Jurkat, Clone E6-1 (cell line): ENCODE measurements around the gene SGSM1.
"Not testable (repeated sequence)": the region's sequence is repeated elsewhere in the genome, so short reads cannot be mapped to it uniquely, and the experiment has no call there.

Source experiments
- DNase-seq: peaks from one replicate; pipeline ENCODE4 v3.0.0-alpha.2; 2011; ENCODE audit warnings: low read depth, low spot score
- H3K4me3 ChIP-seq: 2 replicates; pipeline ENCODE4 v1.5.1; 2011; ENCODE audit warnings: mild to moderate bottlenecking, low read length, control low read depth, moderate library complexity

The SGSM1 gene

DNA sequence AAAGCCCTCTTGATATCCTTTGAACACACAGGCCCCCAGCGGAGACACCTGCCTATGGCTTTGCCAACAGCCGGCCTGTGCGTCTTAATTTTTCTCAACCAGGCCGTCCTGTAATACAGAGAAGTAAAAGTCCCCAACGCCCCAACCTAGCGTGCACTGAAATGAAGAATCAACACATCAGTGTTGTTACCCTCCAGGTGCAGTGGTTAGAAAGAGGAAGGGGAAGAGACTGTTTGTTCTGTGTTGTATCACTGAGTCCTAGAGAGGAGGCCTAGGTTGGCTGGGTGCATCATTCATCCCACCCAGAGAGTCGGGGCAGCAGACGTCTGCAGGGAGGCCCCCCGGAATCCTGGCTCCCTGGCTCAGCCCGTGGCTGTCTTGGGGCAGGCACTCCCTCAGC lies 25.7 kb downstream of the SGSM1 start:
- DNase-seq: no peak
- H3K4me3 ChIP-seq: no peak overlapping the region

DNA sequence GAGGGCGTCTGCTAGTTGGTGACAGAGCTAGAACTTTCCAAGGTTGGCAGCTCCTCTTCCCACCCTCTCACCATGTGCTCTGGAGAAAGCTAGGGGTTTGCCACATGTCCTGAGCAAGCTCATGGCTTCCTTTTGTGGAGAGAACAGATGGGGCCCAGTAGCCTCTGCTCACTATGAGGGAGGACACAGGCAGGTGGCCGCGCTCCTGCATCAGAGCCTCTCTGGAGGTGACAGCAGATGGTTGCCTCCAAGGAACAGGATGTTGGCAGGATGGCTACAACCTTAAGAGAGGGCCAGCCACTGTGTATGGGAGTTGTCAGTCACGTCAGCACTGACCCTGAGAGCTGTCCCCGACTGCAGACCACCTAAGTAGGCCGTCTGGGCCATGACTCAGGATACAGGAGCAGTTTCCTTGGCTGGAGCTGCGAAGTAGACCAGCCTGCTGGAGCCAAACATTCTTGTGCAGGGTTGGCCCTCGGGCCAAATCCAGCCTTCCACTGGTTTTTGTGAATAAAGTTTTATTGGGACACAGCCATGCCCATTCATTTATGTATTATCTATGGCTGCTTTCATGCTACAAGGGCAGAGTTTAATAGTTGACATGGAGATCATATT lies 28.0 kb downstream of the SGSM1 start:
- no peak overlapping the region for H3K4me3 ChIP-seq
- no peak for DNase-seq

DNA sequence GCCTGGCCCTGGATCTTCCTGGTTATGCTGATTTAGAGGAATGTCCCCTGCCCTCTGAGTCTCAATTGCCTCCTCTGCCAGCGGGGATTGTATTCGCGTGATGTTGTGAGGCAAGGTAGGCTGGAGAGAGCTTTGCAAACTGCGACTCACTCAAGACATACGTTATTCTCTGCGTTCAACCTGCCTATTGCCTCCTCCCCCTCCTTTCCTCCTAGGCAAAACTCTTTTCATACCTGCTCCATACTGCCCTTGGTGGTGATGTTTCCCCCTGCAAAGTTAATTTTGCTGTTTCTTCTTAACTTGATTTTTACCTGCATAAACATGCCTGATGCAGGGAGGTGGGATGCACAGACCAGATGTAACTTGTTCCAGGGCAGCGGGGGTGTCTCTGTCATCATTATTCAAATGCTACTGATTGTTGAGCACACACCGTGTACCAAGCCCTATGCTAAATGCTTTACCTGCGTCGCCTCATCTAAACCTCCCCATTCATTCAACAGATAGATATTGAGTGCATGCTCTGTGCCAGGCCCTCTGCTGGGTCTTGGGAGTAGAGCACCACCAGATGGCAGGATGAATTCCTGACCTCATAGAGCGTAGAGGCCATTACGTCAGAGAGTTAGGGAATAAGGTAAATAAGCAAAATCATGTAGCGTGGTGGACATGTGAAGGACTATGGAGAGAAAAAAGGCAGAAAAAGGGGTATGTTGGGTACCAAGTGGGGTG lies 29.0 kb downstream of the SGSM1 start:
- DNase-seq: peak; percentile 44
- no peak overlapping the region for H3K4me3 ChIP-seq

GRCh38 chr22:24836282-24836681 lies 30.3 kb downstream of the SGSM1 start:
- no peak for DNase-seq

GRCh38 chr22:24837517-24837916 lies 31.5 kb downstream of the SGSM1 start:
- H3K4me3 ChIP-seq, DNase-seq: not testable (repeated sequence)

More at GRCh38 chr22:24836282-24836681, 30.3 kb downstream of the SGSM1 start:
- H3K4me3 ChIP-seq: no peak overlapping the region

GRCh38 chr22:24841261-24841660 lies 35.2 kb downstream of the SGSM1 start:
- no peak overlapping the region for H3K4me3 ChIP-seq
- no peak for DNase-seq

GRCh38 chr22:24843048-24843447 lies 37.0 kb downstream of the SGSM1 start:
- no peak overlapping the region for H3K4me3 ChIP-seq
- no peak for DNase-seq

GRCh38 chr22:24845041-24845898 lies 39.3 kb downstream of the SGSM1 start:
- DNase-seq: no peak
- no peak overlapping the region for H3K4me3 ChIP-seq

DNA sequence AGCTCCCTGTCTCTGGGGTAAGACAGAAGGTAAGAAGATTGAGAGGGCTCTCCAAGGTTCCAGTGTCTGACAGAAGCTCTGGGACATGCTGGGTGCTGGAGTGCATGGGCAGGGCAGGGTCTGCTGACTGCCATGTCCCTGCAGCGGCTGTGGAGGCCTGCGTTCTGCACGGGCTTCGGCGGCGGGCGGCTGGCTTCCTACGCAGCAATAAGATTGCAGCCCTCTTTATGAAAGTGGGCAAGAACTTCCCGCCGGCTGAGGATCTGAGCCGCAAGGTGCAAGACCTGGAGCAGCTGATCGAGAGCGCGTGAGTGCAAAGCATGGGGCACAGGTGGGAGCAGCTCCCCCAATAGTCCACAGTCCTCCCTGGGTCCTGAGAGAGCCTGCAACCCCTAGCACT lies 41.5 kb downstream of the SGSM1 start:
- no peak for DNase-seq
- H3K4me3 ChIP-seq: no peak overlapping the region

DNA sequence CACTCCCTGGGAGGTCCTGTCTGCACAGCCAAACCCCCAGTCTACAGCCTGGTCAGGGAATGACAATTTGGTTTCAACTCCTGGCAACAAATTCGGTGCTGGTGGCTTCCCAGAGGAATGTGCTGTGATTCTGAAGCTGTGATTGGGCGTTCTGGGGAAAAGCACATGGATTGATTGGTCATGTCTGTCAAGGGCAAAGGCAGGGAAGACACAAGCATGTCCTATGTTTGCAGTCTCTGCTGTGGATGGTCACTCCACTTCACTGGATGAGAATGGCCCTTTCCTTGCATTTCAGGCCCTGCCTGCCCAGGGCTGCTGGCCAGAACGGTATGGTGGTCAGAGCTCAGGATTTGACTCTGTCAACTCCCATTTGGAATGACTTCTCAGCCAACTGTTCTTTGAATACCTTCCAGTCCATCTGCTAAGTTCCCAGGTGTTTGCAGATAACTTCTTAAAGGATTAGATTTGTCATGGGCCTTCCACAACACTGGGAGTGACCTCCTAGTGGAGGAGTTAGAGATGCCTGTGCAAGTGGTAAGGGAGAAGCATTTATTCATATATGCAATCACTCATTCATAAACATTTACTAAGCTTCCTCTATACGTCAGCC lies 42.7 kb downstream of the SGSM1 start:
- no peak for DNase-seq
- no peak overlapping the region for H3K4me3 ChIP-seq

- DNase-seq: no peak
- H3K4me3 ChIP-seq: no peak overlapping the region
Observed at GRCh38 chr22:24855794-24856193, 49.8 kb downstream of the SGSM1 start.

- H3K4me3 ChIP-seq: no peak overlapping the region
- DNase-seq: no peak
Observed at GRCh38 chr22:24857576-24857975, 51.6 kb downstream of the SGSM1 start.

DNA sequence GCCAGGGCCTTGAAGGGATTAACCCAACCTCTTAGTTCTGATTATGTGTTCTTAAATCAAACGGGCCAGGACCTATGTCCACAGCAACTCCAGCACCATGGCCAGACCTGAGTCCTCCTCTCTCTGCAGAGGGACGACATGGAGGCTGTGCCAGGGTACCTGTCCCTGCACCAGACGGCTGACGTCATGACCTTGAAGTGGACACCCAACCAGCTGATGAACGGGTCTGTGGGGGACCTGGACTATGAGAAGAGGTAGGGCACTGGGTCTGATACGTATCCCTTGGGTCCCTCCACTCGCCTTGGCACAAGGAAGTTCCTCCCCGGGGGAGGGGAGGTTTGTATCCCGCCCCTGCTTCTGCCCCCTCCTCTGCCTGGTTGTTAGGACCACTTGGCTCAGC lies 53.6 kb downstream of the SGSM1 start:
- no peak overlapping the region for H3K4me3 ChIP-seq
- no peak for DNase-seq

DNA sequence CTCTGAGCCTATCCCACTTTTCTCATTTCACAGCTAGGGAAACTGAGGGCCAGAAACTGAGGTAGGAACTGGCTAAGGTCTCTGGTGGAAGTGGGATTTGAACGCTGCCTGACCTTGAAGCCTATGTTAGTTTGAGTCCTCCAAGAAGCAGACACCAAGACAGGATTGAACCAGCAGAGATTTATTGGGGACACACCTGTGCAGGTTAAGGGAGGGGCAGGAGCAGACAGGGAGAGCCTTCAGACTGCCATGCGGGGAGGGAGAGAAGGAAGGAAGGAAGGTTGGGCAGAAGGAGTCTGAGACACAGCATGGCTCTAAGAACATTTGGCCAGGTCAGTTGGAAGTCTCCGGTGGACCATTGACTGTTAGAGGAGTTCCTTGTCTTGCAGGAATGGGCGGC lies 59.5 kb downstream of the SGSM1 start:
- H3K4me3 ChIP-seq: no peak overlapping the region
- DNase-seq: no peak

- no peak for DNase-seq
- no peak overlapping the region for H3K4me3 ChIP-seq
Observed at GRCh38 chr22:24867323-24868022, 61.5 kb downstream of the SGSM1 start.

GRCh38 chr22:24868979-24869378 lies 63.0 kb downstream of the SGSM1 start:
- no peak for DNase-seq
- H3K4me3 ChIP-seq: no peak overlapping the region

GRCh38 chr22:24871611-24872205 lies 65.7 kb downstream of the SGSM1 start:
- DNase-seq: peak; percentile 99
- peak overlapping the region; percentile 7; the same call in 1 of the 2 replicates for H3K4me3 ChIP-seq

DNA sequence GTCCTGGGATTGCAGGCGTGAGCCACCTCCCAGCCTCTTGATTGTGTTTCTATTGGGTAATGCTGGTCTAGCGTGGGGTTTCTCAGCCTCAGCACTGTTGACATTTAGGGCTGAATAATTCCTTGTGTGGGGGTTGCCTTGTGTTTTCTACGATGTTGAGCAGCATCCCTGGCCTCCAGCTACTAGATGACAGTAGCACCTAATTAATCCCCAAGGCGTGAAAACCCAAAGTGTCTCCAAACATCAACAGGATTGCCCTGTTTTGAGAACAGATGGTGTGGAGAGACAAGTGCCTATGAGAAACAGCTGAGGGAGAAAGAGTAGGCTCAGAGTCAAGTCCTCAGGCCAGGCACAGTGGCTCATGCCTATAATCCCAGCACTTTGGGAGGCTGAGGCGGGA lies 67.2 kb downstream of the SGSM1 start:
- H3K4me3 ChIP-seq: no peak overlapping the region

More for the DNA sequence above, 67.2 kb downstream of the SGSM1 start:
- no peak for DNase-seq
